ENCODE data around the gene OSBPL10. TPM values are rescaled to one million over a fixed set of nuclear protein-coding genes. Genes with fewer than 3 reads are reported as not detected.

Gene OSBPL10
- total and polyA plus RNA-seq, 2 of the 8 experiments (the other 6 are each of a cell fraction or from before 2014, with no cell fraction given) = 26.2 to 86.7 TPM

DNA sequence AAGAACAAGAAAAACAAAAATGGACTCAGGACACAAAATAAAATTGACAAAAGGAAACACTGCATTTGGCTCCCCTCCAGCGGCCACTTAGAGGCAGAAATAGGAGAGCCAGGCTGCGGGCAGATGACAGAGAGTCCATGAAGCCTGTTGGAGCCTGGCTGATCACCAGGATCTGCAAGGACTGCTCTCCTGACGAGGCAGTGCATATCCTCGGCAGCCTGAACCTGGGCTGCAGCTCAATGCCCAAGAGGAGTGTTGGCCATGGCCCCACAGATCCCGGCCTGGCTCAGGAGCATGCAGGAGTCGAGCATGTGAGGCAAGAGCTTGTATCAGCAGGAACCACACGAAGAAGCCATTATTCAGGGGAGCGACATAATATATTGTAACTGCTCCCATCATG lies 248.5 kb downstream of the OSBPL10 start (continued):
- TF ChIP-seq CHD7 (IDR thresholded peaks at IDR 0.05; ENCODE audit: insufficient replicate concordance, low read length) (no peak), KDM4A (IDR thresholded peaks at IDR 0.05; ENCODE audit: low read depth, low read length, severe bottlenecking) (no peak)
